Rectal smooth muscle tissue (tissue), 1 donor: ENCODE measurements around the gene TDP1.
"Not testable (repeated sequence)": the region's sequence is repeated elsewhere in the genome, so short reads cannot be mapped to it uniquely, and the experiment has no call there.

Experiments used
- H3K27ac ChIP-seq: one replicate; pipeline ENCODE4 v1.7.0; 2013; ENCODE audit warnings: low read depth, low read length, inconsistent platforms
- H3K27me3 ChIP-seq: one replicate; pipeline ENCODE4 v1.7.0; 2013; ENCODE audit warnings: low read length; ENCODE audit not compliant: control insufficient read depth, insufficient read depth
- H3K36me3 ChIP-seq: one replicate; pipeline ENCODE4 v1.7.0; 2013; ENCODE audit warnings: low read length; ENCODE audit not compliant: control insufficient read depth, insufficient read depth
- H3K4me1 ChIP-seq: one replicate; pipeline ENCODE4 v1.7.0; 2013; ENCODE audit warnings: low read length; ENCODE audit not compliant: control insufficient read depth, insufficient read depth
- H3K4me3 ChIP-seq: one replicate; pipeline ENCODE4 v1.7.0; 2013; ENCODE audit warnings: low read length
- H3K9ac ChIP-seq: one replicate; pipeline ENCODE4 v1.7.0; 2013; ENCODE audit warnings: low read length

TDP1 gene

GRCh38 chr14:90062822-90063539 is 107.3 kb downstream of the TDP1 start:
- no peak overlapping the region for H3K27ac ChIP-seq
- peaks cover 21% of the 10 kb centered on the region for H3K27me3 ChIP-seq
- H3K4me1 ChIP-seq: no peaks in the 10 kb centered on the region
- H3K4me3 ChIP-seq: peak overlapping the region; percentile 32
- no peaks in the 10 kb centered on the region for H3K36me3 ChIP-seq
- H3K9ac ChIP-seq: no peak overlapping the region

- no peak overlapping the region for H3K9ac ChIP-seq
- no peaks in the 10 kb centered on the region for H3K4me1 ChIP-seq
- H3K4me3 ChIP-seq: no peak overlapping the region
- H3K27ac ChIP-seq: no peak overlapping the region
- no peaks in the 10 kb centered on the region for H3K36me3 ChIP-seq
- H3K27me3 ChIP-seq: no peaks in the 10 kb centered on the region
These were observed 116.6 kb downstream of the TDP1 start for GRCh38 chr14:90072350-90072749.

GRCh38 chr14:90079576-90079975 is 123.8 kb downstream of the TDP1 start:
- H3K9ac ChIP-seq: no peak overlapping the region
- H3K4me1 ChIP-seq: no peaks in the 10 kb centered on the region
- no peak overlapping the region for H3K27ac ChIP-seq
- no peaks in the 10 kb centered on the region for H3K27me3 ChIP-seq
- H3K36me3 ChIP-seq: no peaks in the 10 kb centered on the region
- H3K4me3 ChIP-seq: no peak overlapping the region

- Histone ChIP-seq H3K4me3 (no peak overlapping the region), H3K27me3 (peaks cover 2% of the 10 kb centered on the region), H3K36me3 (no peaks in the 10 kb centered on the region), H3K27ac (no peak overlapping the region), H3K9ac (no peak overlapping the region), H3K4me1 (no peaks in the 10 kb centered on the region)
These were observed 131.7 kb downstream of the TDP1 start for GRCh38 chr14:90087433-90087832.

GRCh38 chr14:90088176-90088575 is 132.4 kb downstream of the TDP1 start:
- H3K36me3 ChIP-seq: no peaks in the 10 kb centered on the region
- H3K4me1 ChIP-seq: no peaks in the 10 kb centered on the region
- H3K9ac ChIP-seq: no peak overlapping the region
- H3K4me3 ChIP-seq: no peak overlapping the region
- peaks cover 2% of the 10 kb centered on the region for H3K27me3 ChIP-seq
- H3K27ac ChIP-seq: no peak overlapping the region

GRCh38 chr14:90089486-90089885 is 133.8 kb downstream of the TDP1 start:
- H3K27me3 ChIP-seq, H3K36me3 ChIP-seq, H3K4me3 ChIP-seq, H3K27ac ChIP-seq, H3K9ac ChIP-seq, H3K4me1 ChIP-seq: not testable (repeated sequence)

- Histone ChIP-seq H3K27me3 (peaks cover 2% of the 10 kb centered on the region), H3K4me3 (no peak overlapping the region), H3K4me1 (no peaks in the 10 kb centered on the region), H3K27ac (no peak overlapping the region), H3K36me3 (no peaks in the 10 kb centered on the region), H3K9ac (no peak overlapping the region)
These were observed 135.7 kb downstream of the TDP1 start for GRCh38 chr14:90091393-90091792.

GRCh38 chr14:90093942-90094595 is 138.3 kb downstream of the TDP1 start:
- Histone ChIP-seq H3K9ac (no peak overlapping the region), H3K36me3 (no peaks in the 10 kb centered on the region), H3K4me3 (no peak overlapping the region), H3K27me3 (peaks cover 2% of the 10 kb centered on the region), H3K27ac (no peak overlapping the region), H3K4me1 (no peaks in the 10 kb centered on the region)
